HG03060 (cell line): ENCODE results near the gene PSMD13.
A peak's percentile ranks its signal among the peaks of the same experiment; 100 is the strongest.

ENCODE experiments used
- ATAC-seq: cut with Tn5 transposase; IDR thresholded peaks from one replicate; pipeline ENCODE4 v1.9.1; 2021; ENCODE audit warnings: low read depth, moderate number of reproducible peaks; ENCODE audit not compliant: unreplicated experiment

The PSMD13 gene

GRCh38 chr11:203945-204586, 32.7 kb upstream of the PSMD13 start:
- no peak for ATAC-seq

GRCh38 chr11:204587-205109, 32.1 kb upstream of the PSMD13 start:
- ATAC-seq = no peak

GRCh38 chr11:205221-206001, 31.4 kb upstream of the PSMD13 start:
- no peak for ATAC-seq

- ATAC-seq = no peak
Measured at GRCh38 chr11:206002-206384, 30.8 kb upstream of the PSMD13 start.

GRCh38 chr11:206526-207207, 30.1 kb upstream of the PSMD13 start:
- ATAC-seq = no peak

- ATAC-seq = peak; percentile 78
Measured at GRCh38 chr11:207208-207862, 29.4 kb upstream of the PSMD13 start, which contains the start of the genes BET1L and RIC8A. Gene BET1L (minus strand): TSS chr11:207399. CDS start chr11:207321, 78 bp downstream. Gene RIC8A (plus strand): TSS chr11:207708. CDS start chr11:208855, 1,147 bp downstream.

- ATAC-seq = no peak
Measured at GRCh38 chr11:207863-208180, 29.0 kb upstream of the PSMD13 start.

- no peak for ATAC-seq
Measured at GRCh38 chr11:208181-208916, 28.4 kb upstream of the PSMD13 start.

- no peak for ATAC-seq
Measured at GRCh38 chr11:208917-209260, 27.9 kb upstream of the PSMD13 start.

GRCh38 chr11:209275-210121, 27.3 kb upstream of the PSMD13 start:
- no peak for ATAC-seq

- ATAC-seq = no peak
Measured at GRCh38 chr11:210122-210802, 26.5 kb upstream of the PSMD13 start.

- ATAC-seq = no peak
Measured at GRCh38 chr11:210803-211180, 26.0 kb upstream of the PSMD13 start.

- ATAC-seq = no peak
Measured at GRCh38 chr11:211295-211694, 25.5 kb upstream of the PSMD13 start.

GRCh38 chr11:211741-212140, 25.0 kb upstream of the PSMD13 start:
- no peak for ATAC-seq

- no peak for ATAC-seq
Measured at GRCh38 chr11:212150-213100, 24.4 kb upstream of the PSMD13 start.

GRCh38 chr11:213111-213510, 23.7 kb upstream of the PSMD13 start:
- ATAC-seq = no peak

- ATAC-seq = no peak
Measured at GRCh38 chr11:214083-214482, 22.7 kb upstream of the PSMD13 start.

- ATAC-seq = no peak
Measured at GRCh38 chr11:215581-216037, 21.2 kb upstream of the PSMD13 start.
